Activated CD4-positive, alpha-beta T cell treated with anti-CD3 and anti-CD28 coated beads, Interleukin-2, Interleukin-4, amounts not matched to agents 100 ng/mL and 50 ng/mL, durations not matched to agents 16 hours and 8 hours (primary cell): ENCODE measurements around the gene POLR3A.

Source experiments
- DNase-seq: peaks from one replicate; pipeline ENCODE4 v3.0.0-alpha.2; 2020; ENCODE audit warnings: low spot score

Gene POLR3A

GRCh38 chr10:77977934-77978333, 51.4 kb downstream of the POLR3A start:
- DNase-seq, result no peak

GRCh38 chr10:77977016-77977415, 52.3 kb downstream of the POLR3A start:
- DNase-seq, result no peak

- DNase-seq, result no peak
Observed at GRCh38 chr10:77975086-77975666, 54.1 kb downstream of the POLR3A start.

- DNase-seq, result no peak
Observed at GRCh38 chr10:77974396-77975074, 54.8 kb downstream of the POLR3A start.

GRCh38 chr10:77973276-77973675, 56.0 kb downstream of the POLR3A start:
- no peak for DNase-seq

GRCh38 chr10:77972148-77972547, 57.2 kb downstream of the POLR3A start:
- DNase-seq, result no peak

- DNase-seq, result no peak
Observed at GRCh38 chr10:77971804-77972144, 57.5 kb downstream of the POLR3A start.

- peak; percentile 15 for DNase-seq
Observed at GRCh38 chr10:77970869-77971803, 58.2 kb downstream of the POLR3A start.

- no peak for DNase-seq
Observed at GRCh38 chr10:77969114-77969513, 60.2 kb downstream of the POLR3A start.

- no peak for DNase-seq
Observed at GRCh38 chr10:77967611-77968022, 61.7 kb downstream of the POLR3A start.

GRCh38 chr10:77965294-77965693, 64.0 kb downstream of the POLR3A start:
- DNase-seq, result no peak

- DNase-seq, result no peak
Observed at GRCh38 chr10:77964811-77965210, 64.5 kb downstream of the POLR3A start.

- no peak for DNase-seq
Observed at GRCh38 chr10:77963901-77964300, 65.4 kb downstream of the POLR3A start.

- DNase-seq, result no peak
Observed at GRCh38 chr10:77962350-77963146, 66.8 kb downstream of the POLR3A start.

- no peak for DNase-seq
Observed at GRCh38 chr10:77961668-77962067, 67.6 kb downstream of the POLR3A start.

GRCh38 chr10:77960829-77961329, 68.4 kb downstream of the POLR3A start:
- DNase-seq, result peak; percentile 1

- DNase-seq, result no peak
Observed at GRCh38 chr10:77959887-77960455, 69.3 kb downstream of the POLR3A start.

GRCh38 chr10:77959384-77959783, 69.9 kb downstream of the POLR3A start:
- no peak for DNase-seq

- DNase-seq, result no peak
Observed at GRCh38 chr10:77955136-77955535, 74.2 kb downstream of the POLR3A start.

- DNase-seq, result no peak
Observed at GRCh38 chr10:77949167-77949566, 80.1 kb downstream of the POLR3A start.

GRCh38 chr10:77946084-77946483, 83.2 kb downstream of the POLR3A start:
- no peak for DNase-seq

- DNase-seq, result no peak
Observed at GRCh38 chr10:77944519-77944918, 84.8 kb downstream of the POLR3A start.
